HL-60 (cell line): ENCODE results near the gene SLC43A2.

Experiments used
- CTCF ChIP-seq: IDR thresholded peaks from one replicate; pipeline ENCODE4 v1.5.1; 2011; ENCODE audit warnings: low read length, control low read depth, inconsistent platforms; ENCODE audit not compliant: insufficient read depth
- POLR2AphosphoS5 ChIP-seq: IDR thresholded peaks from 2 replicates; pipeline ENCODE4 v1.6.1; 2012; ENCODE audit warnings: low read depth

- TF ChIP-seq CTCF: no peak
- no peak for TF ChIP-seq POLR2AphosphoS5
Measured at GRCh38 chr17:1621273-1621954, 7.2 kb downstream of the SLC43A2 start.
